ENCODE measurements around the gene E2F4.

DNA sequence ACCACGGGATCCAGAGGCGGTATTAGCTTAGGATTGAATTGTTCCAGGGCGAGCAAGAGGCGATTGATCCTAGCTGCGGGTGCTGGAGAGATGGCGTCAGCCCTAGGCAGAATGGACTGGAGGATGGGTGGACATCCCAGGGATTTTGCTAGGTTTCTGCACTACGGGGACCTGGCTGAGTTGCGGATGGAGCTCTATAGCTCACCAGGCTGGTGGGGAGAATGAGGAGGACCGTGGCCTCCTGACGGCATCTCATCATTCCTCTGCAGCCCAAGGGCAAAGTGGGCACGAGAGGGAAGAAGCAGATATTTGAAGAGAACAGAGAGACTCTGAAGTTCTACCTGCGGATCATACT lies 35.6 kb downstream of the E2F4 start:
- TF ChIP-seq, protein P1, sequence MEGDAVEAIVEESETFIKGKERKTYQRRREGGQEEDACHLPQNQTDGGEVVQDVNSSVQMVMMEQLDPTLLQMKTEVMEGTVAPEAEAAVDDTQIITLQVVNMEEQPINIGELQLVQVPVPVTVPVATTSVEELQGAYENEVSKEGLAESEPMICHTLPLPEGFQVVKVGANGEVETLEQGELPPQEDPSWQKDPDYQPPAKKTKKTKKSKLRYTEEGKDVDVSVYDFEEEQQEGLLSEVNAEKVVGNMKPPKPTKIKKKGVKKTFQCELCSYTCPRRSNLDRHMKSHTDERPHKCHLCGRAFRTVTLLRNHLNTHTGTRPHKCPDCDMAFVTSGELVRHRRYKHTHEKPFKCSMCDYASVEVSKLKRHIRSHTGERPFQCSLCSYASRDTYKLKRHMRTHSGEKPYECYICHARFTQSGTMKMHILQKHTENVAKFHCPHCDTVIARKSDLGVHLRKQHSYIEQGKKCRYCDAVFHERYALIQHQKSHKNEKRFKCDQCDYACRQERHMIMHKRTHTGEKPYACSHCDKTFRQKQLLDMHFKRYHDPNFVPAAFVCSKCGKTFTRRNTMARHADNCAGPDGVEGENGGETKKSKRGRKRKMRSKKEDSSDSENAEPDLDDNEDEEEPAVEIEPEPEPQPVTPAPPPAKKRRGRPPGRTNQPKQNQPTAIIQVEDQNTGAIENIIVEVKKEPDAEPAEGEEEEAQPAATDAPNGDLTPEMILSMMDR (IDR thresholded peaks at IDR 0.05), result no peak
- TF ChIP-seq POLR2AphosphoS5 (IDR thresholded peaks at IDR 0.05; ENCODE audit: insufficient read depth in 1 of 2, low read depth in 1 of 2) (no peak), POLR2A (IDR thresholded peaks at IDR 0.05) (no peak)
